HepG2 (cell line): ENCODE results near the gene CYP2W1. TPM values are rescaled to one million over a fixed set of nuclear protein-coding genes. Genes with fewer than 3 reads are reported as not detected.
A peak's percentile ranks its signal among the peaks of the same experiment; 100 is the strongest.

Source experiments
- ARNTL ChIP-seq: sonication (generic); formaldehyde crosslinking; IDR thresholded peaks from 2 replicates; pipeline ENCODE4 v1.4.0; 2020; ENCODE audit warnings: mild to moderate bottlenecking, missing genetic modification reagents
- CEBPZ ChIP-seq: IDR thresholded peaks from 2 replicates; pipeline ENCODE4 v1.6.1; 2012; ENCODE audit warnings: low read length, improper control_type of control experiment
- CHD2 ChIP-seq: IDR thresholded peaks from 2 replicates; pipeline ENCODE4 v1.6.1; 2011; ENCODE audit warnings: low read depth, low read length, improper control_type of control experiment
- E2F2 ChIP-seq: sonication (generic); formaldehyde crosslinking; IDR thresholded peaks from 2 replicates; pipeline ENCODE4 v1.4.0; 2020; ENCODE audit warnings: missing genetic modification reagents, borderline replicate concordance
- FOXP1 ChIP-seq, 2 experiments: fragments of 450-650 bp in 1 of 2; IDR thresholded peaks; 2 replicates each; pipeline ENCODE4 v1.6.1; 2017 to 2018; ENCODE audit warnings: antibody characterized with exemption in 1 of 2
- IRF9 ChIP-seq: sonication (generic); formaldehyde crosslinking; IDR thresholded peaks from 2 replicates; pipeline ENCODE4 v1.8.0; 2022; ENCODE audit warnings: missing genetic modification reagents, mild to moderate bottlenecking, borderline replicate concordance
- MXD1 ChIP-seq: sonication (generic); formaldehyde crosslinking; IDR thresholded peaks from 2 replicates; pipeline ENCODE4 v1.4.0; 2020; ENCODE audit warnings: mild to moderate bottlenecking, missing genetic modification reagents
- NFAT5 ChIP-seq: sonication (generic); formaldehyde crosslinking; IDR thresholded peaks from 2 replicates; pipeline ENCODE4 v1.4.0; 2020; ENCODE audit warnings: missing genetic modification reagents
- NONO ChIP-seq, 2 experiments: fragments of 450-650 bp in 1 of 2; sonication (generic) in 1 of 2; formaldehyde crosslinking in 1 of 2; IDR thresholded peaks in 1 of 2; conservative IDR thresholded peaks in 1 of 2; 2 replicates each; pipeline versions ENCODE4 v1.6.1 to v1.8.0; 2017 to 2022; ENCODE audit warnings: mild to moderate bottlenecking in 1 of 2, missing genetic modification reagents in 1 of 2, moderate library complexity in 1 of 2
- TERF1 ChIP-seq: sonication (generic); formaldehyde crosslinking; IDR thresholded peaks from 2 replicates; pipeline ENCODE4 v1.8.0; 2022; ENCODE audit warnings: mild to moderate bottlenecking, missing genetic modification reagents, moderate library complexity
- ZFY ChIP-seq: sonication (generic); formaldehyde crosslinking; IDR thresholded peaks from 2 replicates; pipeline ENCODE4 v1.4.0; 2020; ENCODE audit warnings: missing genetic modification reagents
- ZNF10 ChIP-seq: sonication (generic); formaldehyde crosslinking; IDR thresholded peaks from 2 replicates; pipeline ENCODE4 v1.4.0; 2020; ENCODE audit warnings: mild to moderate bottlenecking, low read depth, missing genetic modification reagents, borderline replicate concordance
- ZNF160 ChIP-seq: sonication (generic); formaldehyde crosslinking; IDR thresholded peaks from 2 replicates; pipeline ENCODE4 v1.8.0; 2022; ENCODE audit warnings: mild to moderate bottlenecking, inconsistent platforms, missing genetic modification reagents
- ZNF251 ChIP-seq: sonication (generic); formaldehyde crosslinking; IDR thresholded peaks from 2 replicates; pipeline ENCODE4 v1.9.0; 2021; ENCODE audit warnings: mild to moderate bottlenecking, missing genetic modification reagents
- ZNF7 ChIP-seq: IDR thresholded peaks from 2 replicates; pipeline ENCODE4 v1.6.1; 2016; ENCODE audit warnings: missing biosample characterization, missing genetic modification reagents
- polyA plus RNA-seq, 8 experiments: library from polyadenylated mRNA; depleted of rRNA in 3 of 8; stranded (reverse) in 7 of 8; unstranded in 1 of 8; fragments of >200 nt; fragmentation: Illumina TruSeq in 4 of 8; extraction: Trizol in 4 of 8; gene quantifications; 2 replicates each; pipeline versions ENCODE4 v1.2.1 to v1.2.3, GENCODE V29; 2011 to 2016; ENCODE audit warnings: low read depth in 4 of 8, missing spikeins in 1 of 8, mixed read lengths in 1 of 8; ENCODE audit not compliant: insufficient read depth in 1 of 8
- total RNA-seq, 5 experiments: library from RNA; depleted of rRNA; stranded (reverse); fragments of >200 nt; fragmentation: Illumina TruSeq; extraction: Trizol; gene quantifications; 2 replicates each; pipeline ENCODE4 v1.2.3, GENCODE V29; 2016; ENCODE audit warnings: low read depth in 1 of 5

Gene CYP2W1
- total and polyA plus RNA-seq, 2 of the 13 experiments (the other 11 are each of a cell fraction or from before 2014, with no cell fraction given): 19.5 to 31.7 TPM

- TF ChIP-seq ZNF160 (CRISPR knock-in tag): no peak; the same call in 1 of the 2 replicates
- no peak for TF ChIP-seq NONO (IDR thresholded peaks at IDR 0.05)
- TF ChIP-seq NONO (CRISPR knock-in tag; conservative IDR thresholded peaks at IDR 0.05): peak; percentile 67
- TF ChIP-seq IRF9 (CRISPR knock-in tag): 0 out of 2 replicates have a peak, but pooled peaks have one; percentile 64
- TF ChIP-seq ZFY (CRISPR knock-in tag): peak; percentile 24; the same call in 1 of the 2 replicates
- no peak for TF ChIP-seq FOXP1 (IDR thresholded peaks at IDR 0.05)
- peak; percentile 9; the same call in 1 of the 2 replicates for TF ChIP-seq FOXP1 (CRISPR knock-in tag; IDR thresholded peaks at IDR 0.05)
- no peak for TF ChIP-seq CEBPZ
- TF ChIP-seq ZNF251 (CRISPR knock-in tag): no peak
- no peak for TF ChIP-seq E2F2 (CRISPR knock-in tag)
- TF ChIP-seq ARNTL: peak; percentile 88
- TF ChIP-seq MXD1 (CRISPR knock-in tag): 0 out of 2 replicates have a peak, but pooled peaks have one; percentile 24
- no peak for TF ChIP-seq NFAT5 (CRISPR knock-in tag)
- TF ChIP-seq ZNF10 (CRISPR knock-in tag): no peak
- TF ChIP-seq TERF1: no peak
- 0 out of 2 replicates have a peak, but pooled peaks have one; percentile 52 for TF ChIP-seq CHD2
- no peak for TF ChIP-seq ZNF7 (CRISPR knock-in tag)
Observed at GRCh38 chr7:960269-960871, 22.6 kb upstream of the CYP2W1 start (continued).
